HEK293T (cell line): ENCODE measurements around the gene CEP83.

Experiments used
- ARNT ChIP-seq: fragments of 450-650 bp; IDR thresholded peaks from 2 replicates; pipeline ENCODE4 v1.6.1; 2017; ENCODE audit warnings: mild to moderate bottlenecking
- BHLHE40 ChIP-seq: fragments of 450-650 bp; IDR thresholded peaks from 2 replicates; pipeline ENCODE4 v1.6.1; 2016; ENCODE audit warnings: mild to moderate bottlenecking, moderate library complexity, borderline replicate concordance
- CTBP1 ChIP-seq: fragments of 450-650 bp; IDR thresholded peaks from 2 replicates; pipeline ENCODE4 v1.6.1; 2016; ENCODE audit warnings: borderline replicate concordance
- ELF4 ChIP-seq: fragments of 450-650 bp; IDR thresholded peaks from 2 replicates; pipeline ENCODE4 v1.6.1; 2017; ENCODE audit warnings: antibody characterized with exemption
- FOXA1 ChIP-seq: fragments of 450-650 bp; IDR thresholded peaks from 2 replicates; pipeline ENCODE4 v1.6.1; 2016; ENCODE audit warnings: mild to moderate bottlenecking
- FOXK2 ChIP-seq: fragments of 450-650 bp; IDR thresholded peaks from 2 replicates; pipeline ENCODE4 v1.6.1; 2016; ENCODE audit warnings: mild to moderate bottlenecking
- FOXM1 ChIP-seq: fragments of 450-650 bp; IDR thresholded peaks from 2 replicates; pipeline ENCODE4 v1.6.1; 2017; ENCODE audit warnings: mild to moderate bottlenecking, borderline replicate concordance
- L3MBTL2 ChIP-seq: fragments of 450-650 bp; conservative IDR thresholded peaks from 2 replicates; pipeline ENCODE4 v1.6.1; 2016; ENCODE audit warnings: mild to moderate bottlenecking
- NFRKB ChIP-seq: fragments of 450-650 bp; IDR thresholded peaks from 2 replicates; pipeline ENCODE4 v1.6.1; 2016; ENCODE audit warnings: mild to moderate bottlenecking, moderate library complexity
- SP1 ChIP-seq: fragments of 450-650 bp; IDR thresholded peaks from 2 replicates; pipeline ENCODE4 v1.6.1; 2017
- SUZ12 ChIP-seq: fragments of 450-650 bp; IDR thresholded peaks from 2 replicates; pipeline ENCODE4 v1.6.1; 2016; ENCODE audit warnings: mild to moderate bottlenecking
- TARDBP ChIP-seq: fragments of 450-650 bp; IDR thresholded peaks from 2 replicates; pipeline ENCODE4 v1.6.1; 2016
- TF ChIP-seq, protein P1 (sequence below): fragments of 450-650 bp; IDR thresholded peaks from 2 replicates; pipeline ENCODE4 v1.6.1; 2016

DNA sequence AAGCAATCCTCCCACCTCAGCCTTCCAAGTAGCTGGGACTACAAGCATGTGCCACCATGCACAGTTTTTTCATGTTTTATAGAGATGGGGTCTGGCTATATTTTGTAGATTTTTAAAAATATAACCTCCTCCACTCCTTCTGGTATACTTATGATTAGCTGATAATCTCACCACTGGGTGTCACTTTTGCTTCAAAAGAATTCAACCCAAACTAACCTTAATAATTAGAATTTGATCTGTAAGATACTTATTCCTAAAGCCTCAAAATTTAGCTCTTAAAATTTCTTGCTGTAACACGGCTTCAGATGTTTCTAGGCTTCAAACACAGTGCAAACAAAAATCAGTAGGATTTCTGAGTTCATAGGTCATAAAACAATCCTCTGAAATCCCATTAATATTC, 130.3 kb downstream of the CEP83 start:
- TF ChIP-seq NFRKB (no peak), BHLHE40 (no peak), FOXA1 (no peak), ARNT (no peak), SP1 (no peak), CTBP1 (no peak), FOXK2 (no peak), FOXM1 (no peak), SUZ12 (no peak), TARDBP (no peak), L3MBTL2 (no peak), ELF4 (no peak)
- TF ChIP-seq, protein P1, sequence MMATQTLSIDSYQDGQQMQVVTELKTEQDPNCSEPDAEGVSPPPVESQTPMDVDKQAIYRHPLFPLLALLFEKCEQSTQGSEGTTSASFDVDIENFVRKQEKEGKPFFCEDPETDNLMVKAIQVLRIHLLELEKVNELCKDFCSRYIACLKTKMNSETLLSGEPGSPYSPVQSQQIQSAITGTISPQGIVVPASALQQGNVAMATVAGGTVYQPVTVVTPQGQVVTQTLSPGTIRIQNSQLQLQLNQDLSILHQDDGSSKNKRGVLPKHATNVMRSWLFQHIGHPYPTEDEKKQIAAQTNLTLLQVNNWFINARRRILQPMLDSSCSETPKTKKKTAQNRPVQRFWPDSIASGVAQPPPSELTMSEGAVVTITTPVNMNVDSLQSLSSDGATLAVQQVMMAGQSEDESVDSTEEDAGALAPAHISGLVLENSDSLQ = no peak
